ENCODE results near the gene ALLC.
"Not testable (repeated sequence)": the region's sequence is repeated elsewhere in the genome, so short reads cannot be mapped to it uniquely, and the experiment has no call there.

DNA sequence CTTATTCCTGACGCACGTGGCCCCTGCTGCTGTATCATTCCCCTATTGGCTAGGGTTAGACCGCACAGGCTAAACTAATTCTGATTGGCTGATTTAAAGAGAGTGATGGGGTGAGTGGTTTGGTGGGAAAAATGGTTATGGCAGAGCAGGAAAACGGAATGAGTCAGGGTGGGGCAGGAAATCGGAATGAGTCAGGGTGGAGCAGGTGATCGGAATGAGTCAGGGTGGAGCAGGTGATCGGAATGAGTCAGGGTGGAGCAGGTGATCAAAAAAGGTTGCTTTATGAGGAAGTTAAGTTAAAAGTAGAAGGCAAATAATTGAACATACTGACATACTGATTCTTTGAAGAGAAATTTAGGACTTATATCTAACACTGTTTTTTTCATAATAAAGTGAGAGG is 2.6 kb downstream of the ALLC start:
- TF ChIP-seq, protein P1, sequence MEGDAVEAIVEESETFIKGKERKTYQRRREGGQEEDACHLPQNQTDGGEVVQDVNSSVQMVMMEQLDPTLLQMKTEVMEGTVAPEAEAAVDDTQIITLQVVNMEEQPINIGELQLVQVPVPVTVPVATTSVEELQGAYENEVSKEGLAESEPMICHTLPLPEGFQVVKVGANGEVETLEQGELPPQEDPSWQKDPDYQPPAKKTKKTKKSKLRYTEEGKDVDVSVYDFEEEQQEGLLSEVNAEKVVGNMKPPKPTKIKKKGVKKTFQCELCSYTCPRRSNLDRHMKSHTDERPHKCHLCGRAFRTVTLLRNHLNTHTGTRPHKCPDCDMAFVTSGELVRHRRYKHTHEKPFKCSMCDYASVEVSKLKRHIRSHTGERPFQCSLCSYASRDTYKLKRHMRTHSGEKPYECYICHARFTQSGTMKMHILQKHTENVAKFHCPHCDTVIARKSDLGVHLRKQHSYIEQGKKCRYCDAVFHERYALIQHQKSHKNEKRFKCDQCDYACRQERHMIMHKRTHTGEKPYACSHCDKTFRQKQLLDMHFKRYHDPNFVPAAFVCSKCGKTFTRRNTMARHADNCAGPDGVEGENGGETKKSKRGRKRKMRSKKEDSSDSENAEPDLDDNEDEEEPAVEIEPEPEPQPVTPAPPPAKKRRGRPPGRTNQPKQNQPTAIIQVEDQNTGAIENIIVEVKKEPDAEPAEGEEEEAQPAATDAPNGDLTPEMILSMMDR (conservative IDR thresholded peaks at IDR 0.05; ENCODE audit: low read length): not testable (repeated sequence)
- not testable (repeated sequence) for TF ChIP-seq EZH2phosphoT487 (IDR thresholded peaks at IDR 0.05; ENCODE audit: borderline replicate concordance)

All from Loucy (cell line).